Heart left ventricle (tissue), 13 donors: ENCODE measurements around the gene ZBTB46.

Source experiments
- POLR2A ChIP-seq, 2 donors: fragments of 450-650 bp; IDR thresholded peaks; one replicate each; pipeline ENCODE4 v1.6.1; 2017; ENCODE audit warnings: antibody characterized with exemption in 2 of 2, mild to moderate bottlenecking in 2 of 2, moderate library complexity in 2 of 2
- TF ChIP-seq, protein P1 (sequence below), 12 donors: fragments of 200-600 bp; sonication (generic) in 4 of 12; IDR thresholded peaks; one replicate each; pipeline versions ENCODE4 v1.5.0 to v1.8.0; 2018 to 2022; ENCODE audit warnings: antibody characterized with exemption in 12 of 12, mild to moderate bottlenecking in 5 of 12
- donor health status: ischemic (EF 13 %, LVEDD 7.1; RV severe dilation, severe dysfunction).
- donor health status: DM: no; HTN: yes; CAD: no.
- donor health status: DM: no; HTN: no; CAD: no.
- donor health status: ischemic (EF 25% LVEDD 6.9; RV normal size, moderate dysfunction).
- donor health status: ischemic (EF 25% LVEDD 5.7; RV mildly dilated, moderate dysfunction).
- donor health status: ischemic (EF 35%, LVEDD 5.7; RV mildly dilated, moderate dysfunction).
- donor health status: nonischemic (EF 11% LVEDD 7.7; RV severe dilation, severe dysfunction).
- donor health status: DM: yes; HTN: yes; CAD: no.
- donor health status: PGD.
- donor health status: ischemic (EF 29% LVEDD 5.4; RV normal size, mild dysfunction).
- donor health status: nonischemic (EF 23%, LVEDD 6.1; RV moderate dilation, normal function).

DNA sequence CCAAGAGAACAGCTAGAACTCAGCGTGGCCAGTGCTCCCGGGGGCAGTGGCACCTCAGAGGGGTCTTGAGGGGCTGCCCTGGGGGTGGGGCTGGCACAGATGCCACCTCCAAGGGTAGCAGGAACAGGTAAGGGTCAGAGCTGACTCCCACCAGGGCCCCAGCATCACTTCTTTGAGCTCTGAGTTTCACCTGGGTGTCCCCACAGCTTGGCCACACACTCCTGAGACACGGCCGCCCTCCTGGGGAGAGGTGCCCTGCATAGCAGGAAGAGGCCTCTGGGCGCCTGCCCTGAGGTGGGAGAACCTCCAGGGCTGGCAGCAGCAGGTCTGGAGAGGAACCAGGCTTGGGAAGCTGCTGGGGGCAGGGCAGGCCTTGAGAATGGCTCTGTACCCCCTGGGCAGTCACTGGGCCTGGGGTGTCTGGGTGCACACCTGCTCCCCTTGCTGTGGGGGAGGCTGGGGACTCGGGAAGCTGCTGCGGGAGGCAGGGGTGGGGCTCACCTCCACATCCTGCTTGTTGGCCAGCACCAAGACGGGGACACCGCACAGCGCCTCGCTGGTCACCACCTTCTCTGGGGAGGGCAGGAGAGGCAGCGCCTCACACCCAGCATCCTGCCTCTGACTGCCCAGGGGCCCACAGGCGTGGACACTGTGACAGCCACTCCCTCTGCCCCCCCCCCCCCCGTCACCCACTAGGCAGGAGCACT lies 129.6 kb downstream of the ZBTB46 start:
- TF ChIP-seq POLR2A (IDR thresholded peaks at IDR 0.05): no peak
- TF ChIP-seq, protein P1, sequence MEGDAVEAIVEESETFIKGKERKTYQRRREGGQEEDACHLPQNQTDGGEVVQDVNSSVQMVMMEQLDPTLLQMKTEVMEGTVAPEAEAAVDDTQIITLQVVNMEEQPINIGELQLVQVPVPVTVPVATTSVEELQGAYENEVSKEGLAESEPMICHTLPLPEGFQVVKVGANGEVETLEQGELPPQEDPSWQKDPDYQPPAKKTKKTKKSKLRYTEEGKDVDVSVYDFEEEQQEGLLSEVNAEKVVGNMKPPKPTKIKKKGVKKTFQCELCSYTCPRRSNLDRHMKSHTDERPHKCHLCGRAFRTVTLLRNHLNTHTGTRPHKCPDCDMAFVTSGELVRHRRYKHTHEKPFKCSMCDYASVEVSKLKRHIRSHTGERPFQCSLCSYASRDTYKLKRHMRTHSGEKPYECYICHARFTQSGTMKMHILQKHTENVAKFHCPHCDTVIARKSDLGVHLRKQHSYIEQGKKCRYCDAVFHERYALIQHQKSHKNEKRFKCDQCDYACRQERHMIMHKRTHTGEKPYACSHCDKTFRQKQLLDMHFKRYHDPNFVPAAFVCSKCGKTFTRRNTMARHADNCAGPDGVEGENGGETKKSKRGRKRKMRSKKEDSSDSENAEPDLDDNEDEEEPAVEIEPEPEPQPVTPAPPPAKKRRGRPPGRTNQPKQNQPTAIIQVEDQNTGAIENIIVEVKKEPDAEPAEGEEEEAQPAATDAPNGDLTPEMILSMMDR (IDR thresholded peaks at IDR 0.05): no peak
